Endothelial cell of umbilical vein (primary cell): ENCODE results near the gene LRRC8C. TPM values are rescaled to one million over a fixed set of nuclear protein-coding genes. Genes with fewer than 3 reads are reported as not detected.

Experiments used
- BruUV-seq: library from RNA; stranded (reverse); fragments of 400-500 nt; replicated peaks from 2 replicates; lab custom pipeline; 2021; lab: Mats Ljungman, UMichigan
- CTCF ChIA-PET: fragments of 300-600, 350-600 bp; sonication (Branson Sonifier 250); formaldehyde crosslinking; loops from one replicate; lab custom pipeline; 2021; ENCODE audit warnings: antibody characterized with exemption, inconsistent platforms; lab: Charles Lee
- POLR2A ChIA-PET: fragments of 300-600, 350-600 bp; sonication (Branson Sonifier 250); formaldehyde crosslinking; loops from one replicate; lab custom pipeline; 2021; ENCODE audit warnings: antibody characterized with exemption, inconsistent platforms; lab: Charles Lee
- DNase-seq: peaks from one replicate; pipeline ENCODE4 v3.0.0-alpha.2; 2011; ENCODE audit warnings: low read depth, low spot score
- FAIRE-seq: peaks from 2 replicates; lab custom pipeline; 2011; peaks lifted over from hg19 to GRCh38; lab: Jason Lieb, UNC
- H2AFZ ChIP-seq: 2 replicates; pipeline ENCODE4 v1.6.0; 2012; ENCODE audit warnings: low read depth, low read length, control low read depth, inconsistent platforms
- H3K27ac ChIP-seq: 2 replicates; pipeline ENCODE4 v1.5.1; 2011; ENCODE audit warnings: low read depth, mild to moderate bottlenecking, control low read depth, low read length, moderate library complexity; ENCODE audit not compliant: insufficient read depth
- H3K27me3 ChIP-seq, 2 experiments: 2 replicates each; pipeline versions ENCODE4 v1.6.0 to v1.6.1; 2011; ENCODE audit warnings: low read length in 2 of 2, mixed read lengths in 1 of 2; ENCODE audit not compliant: control insufficient read depth in 2 of 2, insufficient read depth in 2 of 2
- H3K36me3 ChIP-seq, 2 experiments: 2 replicates in 1 of 2; 3 replicates in 1 of 2; pipeline ENCODE4 v1.5.1; 2011; ENCODE audit warnings: low read length in 2 of 2, mild to moderate bottlenecking in 1 of 2, moderate library complexity in 1 of 2; ENCODE audit not compliant: control insufficient read depth in 2 of 2, insufficient read depth in 2 of 2; ENCODE audit errors: extremely low read depth in 1 of 2
- H3K4me1 ChIP-seq: 3 replicates; pipeline ENCODE4 v1.5.1; 2011; ENCODE audit warnings: mild to moderate bottlenecking, low read length; ENCODE audit not compliant: control insufficient read depth, insufficient read depth; ENCODE audit errors: extremely low read depth
- H3K4me2 ChIP-seq: 2 replicates; pipeline ENCODE4 v1.6.1; 2011; ENCODE audit warnings: low read length, control low read depth, mixed read lengths; ENCODE audit not compliant: insufficient read depth
- H3K4me3 ChIP-seq, 3 experiments: fragments of 200-600 bp in 1 of 3; sonication (generic), shearing (Covaris generic) in 1 of 3; replicated peaks in 1 of 3; 2 replicates each; pipeline ENCODE4 v1.5.1; 2011 to 2016; ENCODE audit warnings: control low read depth in 3 of 3, low read length in 3 of 3, mild to moderate bottlenecking in 2 of 3, inconsistent platforms in 1 of 3, low read depth in 1 of 3, moderate library complexity in 1 of 3; ENCODE audit not compliant: insufficient read depth in 1 of 3
- H3K79me2 ChIP-seq: 2 replicates; pipeline ENCODE4 v1.6.0; 2012; ENCODE audit warnings: low read length, inconsistent platforms; ENCODE audit not compliant: control insufficient read depth, insufficient read depth
- H3K9ac ChIP-seq: replicated peaks from 2 replicates; pipeline ENCODE3; 2011; ENCODE audit warnings: low read length, control low read depth; ENCODE audit not compliant: insufficient read depth; ENCODE audit errors: extremely low read depth
- H3K9me1 ChIP-seq: replicated peaks from 3 replicates; pipeline ENCODE4 v1.6.0; 2011; ENCODE audit warnings: mild to moderate bottlenecking, low read length; ENCODE audit not compliant: control insufficient read depth, insufficient read depth; ENCODE audit errors: extremely low read depth
- H3K9me3 ChIP-seq: replicated peaks from 2 replicates; pipeline ENCODE4 v1.5.1; 2012; ENCODE audit warnings: low read length, inconsistent platforms; ENCODE audit not compliant: control insufficient read depth, insufficient read depth
- H4K20me1 ChIP-seq: replicated peaks from 2 replicates; pipeline ENCODE3; 2011; ENCODE audit warnings: mild to moderate bottlenecking, low read length; ENCODE audit not compliant: control insufficient read depth, insufficient read depth; ENCODE audit errors: extremely low read depth
- CTCF ChIP-seq, 2 donors: IDR thresholded peaks; 1 replicate in 1 of 2; 2 replicates in 1 of 2; pipeline ENCODE4 v1.5.1; 2011; ENCODE audit warnings: low read length in 2 of 2, mild to moderate bottlenecking in 2 of 2, moderate library complexity in 2 of 2, control low read depth in 1 of 2, inconsistent platforms in 1 of 2, low read depth in 1 of 2; ENCODE audit not compliant: insufficient read depth in 1 of 2; ENCODE audit errors: extremely low read depth in 1 of 2
- EZH2 ChIP-seq: IDR thresholded peaks from 2 replicates; pipeline ENCODE4 v1.6.1; 2012; ENCODE audit warnings: borderline replicate concordance, low read depth, mild to moderate bottlenecking, moderate library complexity, low read length, inconsistent platforms; ENCODE audit not compliant: severe bottlenecking
- FOS ChIP-seq: IDR thresholded peaks from 2 replicates; pipeline ENCODE4 v1.6.1; 2011; ENCODE audit warnings: mild to moderate bottlenecking, low read length, moderate library complexity, borderline replicate concordance; ENCODE audit not compliant: insufficient read depth
- GATA2 ChIP-seq: IDR thresholded peaks from 2 replicates; pipeline ENCODE4 v1.7.0; 2011; ENCODE audit warnings: low read depth, mild to moderate bottlenecking, moderate library complexity, mixed read lengths, low read length; ENCODE audit not compliant: insufficient read length, insufficient read depth
- JUN ChIP-seq: IDR thresholded peaks from 2 replicates; pipeline ENCODE4 v1.6.1; 2011; ENCODE audit warnings: borderline replicate concordance, low read depth; ENCODE audit not compliant: insufficient read length, insufficient read depth
- MAX ChIP-seq: IDR thresholded peaks from 2 replicates; pipeline ENCODE4 v1.6.1; 2011; ENCODE audit not compliant: insufficient read depth, insufficient read length
- MYC ChIP-seq: IDR thresholded peaks from one replicate; pipeline ENCODE4 v1.6.1; 2011; ENCODE audit warnings: mild to moderate bottlenecking, low read depth, low read length
- POLR2A ChIP-seq: IDR thresholded peaks from 2 replicates; pipeline ENCODE4 v1.6.1; 2012; ENCODE audit warnings: low read depth, mild to moderate bottlenecking, control low read depth, low read length
- POLR2AphosphoS5 ChIP-seq: IDR thresholded peaks from 2 replicates; pipeline ENCODE4 v1.6.1; 2012; ENCODE audit warnings: low read depth, mild to moderate bottlenecking, control low read depth, low read length, moderate library complexity; ENCODE audit not compliant: insufficient read depth
- dilution Hi-C: fragments of 300-500 bp; cut with MboI; formaldehyde crosslinking; loops from one replicate; pipeline ENCODE4 v1.15.0; 2019; ENCODE audit warnings: low sequenced_read_pairs; ENCODE audit not compliant: extremely low pct_ligation_motif_present
- intact Hi-C: fragments of 100-400 bp; cut with micrococcal nuclease; formaldehyde crosslinking; loops from one replicate; pipeline ENCODE4 v1.10.0; 2022
- polyA plus RNA-seq, 4 experiments: library from polyadenylated mRNA; depleted of rRNA in 3 of 4; stranded (reverse) in 3 of 4; unstranded in 1 of 4; fragments of >200 nt; gene quantifications; 2 replicates each; pipeline versions ENCODE4 v1.2.1 to v1.2.3, GENCODE V29; 2011 to 2012; ENCODE audit warnings: missing spikeins in 1 of 4
- total RNA-seq: library from RNA; stranded (reverse); gene quantifications from 2 replicates; pipeline ENCODE4 v1.2.3, GENCODE V29; 2021

Gene LRRC8C
- total and polyA plus RNA-seq, 2 donors (not counting 3 experiments of a cell fraction or from before 2014, with no cell fraction given), result 33.6 to 51.5 TPM

DNA sequence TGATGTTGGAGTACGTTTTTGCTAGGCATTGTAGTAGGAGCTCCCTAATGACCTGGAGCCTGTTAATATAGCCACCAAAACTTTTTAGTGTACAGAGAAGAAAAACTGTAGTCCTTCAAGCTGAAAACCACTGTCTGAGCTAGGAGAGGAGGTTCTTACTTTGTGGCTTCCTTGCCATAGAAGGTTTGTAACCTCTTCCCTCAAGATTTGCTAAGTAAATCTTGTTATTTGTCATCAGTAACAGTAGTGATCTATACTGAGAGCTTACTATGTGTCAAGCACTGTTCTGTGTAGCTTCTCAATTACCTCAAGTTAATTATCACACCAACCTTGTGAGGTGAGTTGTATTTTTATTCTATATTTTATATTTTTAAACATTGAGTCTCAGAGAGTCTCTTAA lies 21.2 kb upstream of the LRRC8C start:
- Histone ChIP-seq H3K9ac (no peak overlapping the region), H3K9me3 (no peaks in the 10 kb centered on the region), H3K9me1 (no peaks in the 10 kb centered on the region), H3K4me2 (no peak overlapping the region), H3K4me3 (no peak overlapping the region), H3K4me1 (no peaks in the 10 kb centered on the region), H3K36me3 (no peaks in the 10 kb centered on the region), H3K79me2 (no peaks in the 10 kb centered on the region), H2AFZ (no peak overlapping the region), H3K27ac (no peak overlapping the region), H4K20me1 (no peaks in the 10 kb centered on the region), H3K27me3 (no peaks in the 10 kb centered on the region)
- intact Hi-C loops (no loop called here), dilution Hi-C loops (no loop called here)
- DNase-seq (no peak), FAIRE-seq (no peak)
- no peak for TF ChIP-seq EZH2
- no peak for TF ChIP-seq FOS
- TF ChIP-seq MYC, result no peak
- no peak for TF ChIP-seq GATA2
- TF ChIP-seq POLR2A, result no peak
- TF ChIP-seq JUN, result no peak
- TF ChIP-seq POLR2AphosphoS5, result no peak
- no peak for TF ChIP-seq CTCF (IDR thresholded peaks at IDR 0.05; ENCODE audit: extremely low read depth in 1 of 2, insufficient read depth in 1 of 2, low read depth in 1 of 2, low read length in 2 of 2)
- no peak for TF ChIP-seq MAX
- BruUV-seq, result no TSS peak
- ChIA-PET POLR2A (interaction anchor here (0.7 kb wide), 1 partner anchor 173 kb away, joined by 6 read pairs; no protein-coding TSS in a partner anchor), CTCF (interaction anchor here (1.0 to 1.3 kb wide), 3 partner anchors 9 to 151 kb away, joined by 4 to 6 read pairs (median 4); no protein-coding TSS in a partner anchor)
